LNCAP (cell line): ENCODE data around the gene FGFR2.

ENCODE experiments used
- TF ChIP-seq, protein P1 (sequence below): fragments of 450-650 bp; IDR thresholded peaks from 2 replicates; pipeline ENCODE4 v1.5.1; 2017; ENCODE audit warnings: mild to moderate bottlenecking

FGFR2 gene

DNA sequence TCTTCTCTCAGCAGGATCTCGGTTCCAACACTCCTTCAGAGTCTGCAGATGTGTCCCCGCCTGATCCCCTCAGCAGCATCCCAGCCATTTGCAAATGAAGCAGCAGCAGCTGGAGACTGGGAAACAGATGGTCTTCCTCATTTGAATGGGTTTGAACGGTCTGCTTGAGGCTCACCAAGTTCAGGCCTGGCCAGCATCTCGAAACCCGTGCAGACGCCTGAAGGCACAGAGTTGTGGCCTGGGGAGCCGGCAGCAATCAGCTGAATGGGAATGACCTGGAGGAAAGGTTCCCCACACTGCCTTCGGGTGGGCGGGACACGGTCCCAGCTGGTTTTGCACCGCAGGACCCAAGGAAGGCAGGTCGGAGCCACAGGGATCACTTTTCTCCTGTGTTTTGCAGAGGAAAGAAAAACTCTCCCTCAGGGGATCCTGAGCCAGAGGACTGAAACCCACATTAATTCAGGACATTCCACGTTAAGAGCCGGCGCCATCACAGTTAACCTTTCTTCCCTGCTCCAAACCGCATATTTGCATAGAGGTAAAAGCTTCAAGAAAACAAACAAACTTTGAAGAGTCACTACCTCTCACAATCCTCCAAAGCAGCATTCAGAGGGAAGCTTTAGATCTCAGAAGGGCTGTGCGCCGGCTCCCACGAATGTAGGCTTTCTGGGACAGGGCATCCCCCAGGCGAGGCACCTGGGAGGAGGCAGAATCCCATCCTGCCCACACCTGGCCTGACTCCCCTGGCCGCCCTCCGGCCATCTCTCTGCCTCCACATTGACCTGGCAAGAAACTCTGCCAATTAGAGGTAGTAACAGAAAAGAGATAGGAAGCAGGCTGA is 17.7 kb downstream of the FGFR2 start:
- TF ChIP-seq, protein P1, sequence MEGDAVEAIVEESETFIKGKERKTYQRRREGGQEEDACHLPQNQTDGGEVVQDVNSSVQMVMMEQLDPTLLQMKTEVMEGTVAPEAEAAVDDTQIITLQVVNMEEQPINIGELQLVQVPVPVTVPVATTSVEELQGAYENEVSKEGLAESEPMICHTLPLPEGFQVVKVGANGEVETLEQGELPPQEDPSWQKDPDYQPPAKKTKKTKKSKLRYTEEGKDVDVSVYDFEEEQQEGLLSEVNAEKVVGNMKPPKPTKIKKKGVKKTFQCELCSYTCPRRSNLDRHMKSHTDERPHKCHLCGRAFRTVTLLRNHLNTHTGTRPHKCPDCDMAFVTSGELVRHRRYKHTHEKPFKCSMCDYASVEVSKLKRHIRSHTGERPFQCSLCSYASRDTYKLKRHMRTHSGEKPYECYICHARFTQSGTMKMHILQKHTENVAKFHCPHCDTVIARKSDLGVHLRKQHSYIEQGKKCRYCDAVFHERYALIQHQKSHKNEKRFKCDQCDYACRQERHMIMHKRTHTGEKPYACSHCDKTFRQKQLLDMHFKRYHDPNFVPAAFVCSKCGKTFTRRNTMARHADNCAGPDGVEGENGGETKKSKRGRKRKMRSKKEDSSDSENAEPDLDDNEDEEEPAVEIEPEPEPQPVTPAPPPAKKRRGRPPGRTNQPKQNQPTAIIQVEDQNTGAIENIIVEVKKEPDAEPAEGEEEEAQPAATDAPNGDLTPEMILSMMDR, result no peak

DNA sequence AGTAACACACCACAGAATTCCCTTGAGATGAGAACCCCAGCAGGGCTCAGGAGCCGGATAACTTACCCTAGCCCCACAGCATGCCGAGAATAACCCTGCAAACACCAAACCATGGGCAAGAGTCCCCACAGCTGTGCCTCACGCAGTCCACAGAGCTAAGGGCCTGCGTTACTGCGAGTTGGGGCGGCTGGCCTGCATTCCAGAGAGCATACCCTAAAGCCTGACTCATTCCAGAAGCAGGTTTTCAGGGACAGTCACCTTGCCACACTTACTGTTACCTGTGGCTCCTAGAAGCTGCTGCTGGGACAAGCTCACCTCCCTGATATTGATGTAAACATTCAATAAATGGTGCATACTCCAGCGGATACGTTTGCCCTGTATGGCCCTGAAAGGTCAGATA is 18.6 kb downstream of the FGFR2 start:
- TF ChIP-seq, protein P1, result no peak

DNA sequence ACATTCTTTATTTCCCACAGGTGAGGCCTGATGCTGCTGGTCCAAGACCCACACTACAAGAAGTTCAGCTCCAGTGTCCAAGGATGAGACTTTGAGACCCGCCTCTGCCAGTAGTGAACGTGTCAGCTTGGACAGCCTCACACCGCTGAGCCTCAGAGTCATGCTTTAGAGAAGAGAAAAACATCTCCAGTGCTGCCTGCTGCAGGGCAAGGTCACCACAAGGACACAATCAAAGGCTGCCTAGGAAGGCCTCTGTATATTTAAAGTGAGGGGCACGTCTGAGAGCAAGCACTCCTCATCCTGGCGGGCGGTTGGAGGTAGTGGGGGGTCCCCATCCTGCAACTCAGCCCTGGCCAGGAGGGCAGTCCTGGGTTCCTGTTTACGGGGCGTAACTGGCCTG is 19.3 kb downstream of the FGFR2 start:
- TF ChIP-seq, protein P1, result no peak

DNA sequence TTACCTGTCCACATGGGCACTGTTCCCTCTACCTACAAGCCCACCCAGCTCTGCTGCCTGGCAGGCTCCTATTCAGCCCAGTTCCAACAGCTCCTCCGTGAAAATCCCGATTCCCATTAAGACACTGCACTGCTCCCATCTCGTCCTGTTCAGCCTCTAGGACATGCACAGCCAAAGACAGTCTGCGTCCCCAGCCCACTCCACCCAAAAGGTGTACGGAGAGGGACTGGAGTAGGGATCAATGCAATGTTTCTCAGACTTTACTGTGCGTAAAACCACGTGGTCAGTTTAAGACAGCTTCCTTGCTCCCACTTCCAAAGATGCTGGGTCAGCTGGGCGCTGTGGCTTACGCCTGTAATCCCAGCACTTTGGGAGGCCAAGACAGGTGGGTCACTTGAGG is 19.9 kb downstream of the FGFR2 start:
- TF ChIP-seq, protein P1, result no peak

DNA sequence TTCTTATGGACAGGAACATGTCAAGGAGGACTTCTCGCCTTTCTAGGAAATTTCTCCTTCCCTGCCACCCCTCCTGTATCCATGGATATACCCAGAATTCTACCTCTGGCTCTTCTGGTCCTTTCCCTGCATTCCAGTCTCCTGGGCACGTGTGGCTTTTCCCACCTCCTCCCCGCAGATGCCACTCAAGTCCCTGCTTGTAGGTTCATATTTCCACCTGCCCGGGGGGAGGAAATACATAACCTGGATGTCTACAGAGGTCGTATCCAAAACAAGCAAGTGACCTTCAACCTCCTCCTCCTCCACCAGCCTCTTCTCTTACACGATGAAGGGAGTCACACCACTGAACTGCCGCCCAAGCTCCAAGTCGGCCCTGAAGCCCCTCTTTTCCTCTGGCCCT is 20.7 kb downstream of the FGFR2 start:
- TF ChIP-seq, protein P1, result no peak

DNA sequence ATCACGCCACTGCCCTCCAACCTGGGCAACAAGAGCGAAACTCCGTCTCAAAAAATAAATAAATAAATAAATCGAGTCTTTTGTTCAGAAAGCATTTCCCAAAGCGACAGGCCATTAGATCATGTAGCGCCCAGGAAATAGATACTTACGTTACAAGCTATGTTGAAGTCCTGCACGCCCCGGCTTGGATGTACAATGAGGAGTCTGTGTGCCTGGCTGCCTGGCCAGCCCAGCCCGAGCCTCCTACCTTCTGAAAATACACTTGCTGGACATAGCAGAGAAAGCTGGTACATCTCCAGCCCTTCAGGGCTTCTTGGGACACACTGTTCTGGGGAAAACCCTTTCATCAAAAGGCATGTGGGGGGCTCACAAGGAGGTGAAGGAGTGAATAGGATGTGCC is 22.1 kb downstream of the FGFR2 start:
- TF ChIP-seq, protein P1, result no peak

DNA sequence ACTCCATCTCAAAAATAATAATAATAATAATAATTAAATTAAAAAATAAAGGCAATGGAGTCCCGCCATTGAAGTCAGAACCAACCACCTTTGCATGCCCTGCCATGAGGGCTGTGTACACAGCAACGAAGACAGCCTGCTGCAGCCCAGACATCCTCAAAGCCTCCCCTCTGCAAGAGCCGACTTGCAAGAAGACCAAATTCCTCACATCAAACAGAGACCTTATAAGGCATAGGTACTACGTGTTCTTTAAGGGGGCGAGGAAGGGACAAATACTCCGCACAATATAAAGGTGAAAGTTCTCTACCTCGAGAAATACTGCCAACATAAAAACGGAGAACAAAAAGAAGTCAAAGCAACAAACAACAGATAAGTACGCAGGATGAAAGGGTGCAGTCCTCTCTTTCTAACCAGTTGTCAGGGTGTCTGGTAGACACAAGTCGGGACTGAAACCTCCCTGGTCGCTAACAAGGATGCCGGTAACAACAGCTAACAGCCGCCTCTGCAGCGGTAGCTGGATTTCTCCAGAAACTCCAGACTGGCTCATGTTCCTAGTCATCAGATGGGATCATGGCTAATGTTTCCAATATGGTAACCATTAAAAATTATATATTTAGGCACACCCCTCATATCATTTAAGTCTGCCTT is 23.6 kb downstream of the FGFR2 start:
- TF ChIP-seq, protein P1, result no peak
